HepG2 (cell line): ENCODE data around the gene CCDC38. TPM values are rescaled to one million over a fixed set of nuclear protein-coding genes. Genes with fewer than 3 reads are reported as not detected.

Experiments
- E2F1 ChIP-seq: sonication (generic); formaldehyde crosslinking; IDR thresholded peaks from 2 replicates; pipeline ENCODE4 v1.5.0; 2020; ENCODE audit warnings: missing genetic modification reagents
- GATAD2A ChIP-seq: IDR thresholded peaks from 2 replicates; pipeline ENCODE4 v1.6.1; 2016
- IKZF1 ChIP-seq: fragments of 450-650 bp; IDR thresholded peaks from 2 replicates; pipeline ENCODE4 v1.7.1; 2016
- JUND ChIP-seq: sonication (generic); formaldehyde crosslinking; IDR thresholded peaks from 2 replicates; pipeline ENCODE4 v1.8.0; 2022; ENCODE audit warnings: mild to moderate bottlenecking, missing genetic modification reagents
- NFATC3 ChIP-seq: sonication (generic); formaldehyde crosslinking; IDR thresholded peaks from 2 replicates; pipeline ENCODE4 v1.5.1; 2020; ENCODE audit warnings: mild to moderate bottlenecking, missing genetic modification reagents
- RCOR2 ChIP-seq: IDR thresholded peaks from 2 replicates; pipeline ENCODE4 v1.6.1; 2016; ENCODE audit warnings: missing biosample characterization, missing genetic modification reagents
- SNAPC2 ChIP-seq: sonication (generic); formaldehyde crosslinking; IDR thresholded peaks from 2 replicates; pipeline ENCODE4 v1.8.1; 2022; ENCODE audit warnings: mild to moderate bottlenecking, missing genetic modification reagents
- TMF1 ChIP-seq: sonication (generic); formaldehyde crosslinking; IDR thresholded peaks from 2 replicates; pipeline ENCODE4 v1.8.1; 2022; ENCODE audit warnings: low read depth, missing genetic modification reagents
- ZFP36 ChIP-seq: fragments of 150-350 bp; IDR thresholded peaks from 2 replicates; pipeline ENCODE4 v1.6.1; 2018; ENCODE audit warnings: borderline replicate concordance, low read length, low read depth; ENCODE audit not compliant: partially characterized antibody
- ZHX2 ChIP-seq, 2 experiments: sonication (generic) in 1 of 2; formaldehyde crosslinking in 1 of 2; IDR thresholded peaks; 2 replicates each; pipeline versions ENCODE4 v1.6.1 to v1.9.0; 2014 to 2022; ENCODE audit warnings: antibody characterized with exemption in 1 of 2, borderline replicate concordance in 1 of 2, inconsistent platforms in 1 of 2, low read depth in 1 of 2, missing genetic modification reagents in 1 of 2
- ZNF33A ChIP-seq: sonication (generic); formaldehyde crosslinking; IDR thresholded peaks from 2 replicates; pipeline ENCODE4 v1.5.1; 2020; ENCODE audit warnings: missing genetic modification reagents, mild to moderate bottlenecking, moderate library complexity, borderline replicate concordance
- ZNF609 ChIP-seq: sonication (generic); formaldehyde crosslinking; IDR thresholded peaks from 2 replicates; pipeline ENCODE4 v1.4.0; 2020; ENCODE audit warnings: mild to moderate bottlenecking, missing genetic modification reagents, borderline replicate concordance
- ZNF629 ChIP-seq: sonication (generic); formaldehyde crosslinking; conservative IDR thresholded peaks from 2 replicates; pipeline ENCODE4 v1.5.0; 2020; ENCODE audit warnings: missing genetic modification reagents
- polyA plus RNA-seq, 8 experiments: library from polyadenylated mRNA; depleted of rRNA in 3 of 8; stranded (reverse) in 7 of 8; unstranded in 1 of 8; fragments of >200 nt; fragmentation: Illumina TruSeq in 4 of 8; extraction: Trizol in 4 of 8; gene quantifications; 2 replicates each; pipeline versions ENCODE4 v1.2.1 to v1.2.3, GENCODE V29; 2011 to 2016; ENCODE audit warnings: low read depth in 4 of 8, missing spikeins in 1 of 8, mixed read lengths in 1 of 8; ENCODE audit not compliant: insufficient read depth in 1 of 8
- total RNA-seq, 5 experiments: library from RNA; depleted of rRNA; stranded (reverse); fragments of >200 nt; fragmentation: Illumina TruSeq; extraction: Trizol; gene quantifications; 2 replicates each; pipeline ENCODE4 v1.2.3, GENCODE V29; 2016; ENCODE audit warnings: low read depth in 1 of 5
- TF ChIP-seq, protein P1 (sequence below): sonication (generic); formaldehyde crosslinking; IDR thresholded peaks from 2 replicates; pipeline ENCODE4 v1.4.0; 2020; ENCODE audit warnings: low read depth, mild to moderate bottlenecking, missing genetic modification reagents
- TF ChIP-seq, protein P2 (sequence below): sonication (generic); formaldehyde crosslinking; IDR thresholded peaks from 2 replicates; pipeline ENCODE4 v1.8.1; 2023; ENCODE audit warnings: mild to moderate bottlenecking, inconsistent platforms, moderate library complexity, missing genetic modification reagents, borderline replicate concordance

Gene CCDC38
- total and polyA plus RNA-seq, 2 of the 13 experiments (the other 11 are each of a cell fraction or from before 2014, with no cell fraction given) = 0.24 to 0.32 TPM

DNA sequence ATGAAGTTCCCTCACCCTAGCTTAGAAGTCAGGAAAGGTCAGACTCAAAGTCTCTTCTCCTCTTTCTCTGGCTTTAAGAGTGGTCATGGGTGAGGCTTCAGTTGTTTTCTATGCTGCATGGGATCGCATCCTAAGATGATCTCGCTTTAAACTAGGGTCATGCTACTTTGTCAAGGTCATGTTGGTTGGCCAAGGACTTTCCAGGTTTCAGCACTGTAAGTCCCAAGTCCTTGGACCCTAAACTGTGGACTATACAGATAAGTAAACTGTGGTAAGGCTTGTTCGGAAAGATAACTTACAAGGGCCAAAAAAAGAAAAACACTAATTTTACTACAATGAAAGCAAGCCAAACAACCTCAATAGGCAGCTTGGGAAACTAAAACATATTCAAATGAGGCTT lies 36.4 kb upstream of the CCDC38 start (continued):
- TF ChIP-seq ZHX2 (IDR thresholded peaks at IDR 0.05; ENCODE audit: low read depth) (no peak), ZHX2 (CRISPR knock-in tag; IDR thresholded peaks at IDR 0.05; ENCODE audit: borderline replicate concordance) (no peak), NFATC3 (CRISPR knock-in tag) (no peak), IKZF1 (no peak), ZNF609 (CRISPR knock-in tag) (0 out of 2 replicates have a peak, but pooled peaks have one; percentile 27), TMF1 (CRISPR knock-in tag) (no peak), SNAPC2 (CRISPR knock-in tag) (no peak), ZNF33A (CRISPR knock-in tag) (no peak), ZNF629 (CRISPR knock-in tag) (no peak), E2F1 (no peak), GATAD2A (peak; percentile 58; the same call in 1 of the 2 replicates), ZFP36 (no peak), JUND (CRISPR knock-in tag) (no peak), RCOR2 (CRISPR knock-in tag) (no peak)
- TF ChIP-seq, protein P1, sequence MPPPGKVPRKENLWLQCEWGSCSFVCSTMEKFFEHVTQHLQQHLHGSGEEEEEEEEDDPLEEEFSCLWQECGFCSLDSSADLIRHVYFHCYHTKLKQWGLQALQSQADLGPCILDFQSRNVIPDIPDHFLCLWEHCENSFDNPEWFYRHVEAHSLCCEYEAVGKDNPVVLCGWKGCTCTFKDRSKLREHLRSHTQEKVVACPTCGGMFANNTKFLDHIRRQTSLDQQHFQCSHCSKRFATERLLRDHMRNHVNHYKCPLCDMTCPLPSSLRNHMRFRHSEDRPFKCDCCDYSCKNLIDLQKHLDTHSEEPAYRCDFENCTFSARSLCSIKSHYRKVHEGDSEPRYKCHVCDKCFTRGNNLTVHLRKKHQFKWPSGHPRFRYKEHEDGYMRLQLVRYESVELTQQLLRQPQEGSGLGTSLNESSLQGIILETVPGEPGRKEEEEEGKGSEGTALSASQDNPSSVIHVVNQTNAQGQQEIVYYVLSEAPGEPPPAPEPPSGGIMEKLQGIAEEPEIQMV (CRISPR knock-in tag) = no peak
- TF ChIP-seq, protein P2, sequence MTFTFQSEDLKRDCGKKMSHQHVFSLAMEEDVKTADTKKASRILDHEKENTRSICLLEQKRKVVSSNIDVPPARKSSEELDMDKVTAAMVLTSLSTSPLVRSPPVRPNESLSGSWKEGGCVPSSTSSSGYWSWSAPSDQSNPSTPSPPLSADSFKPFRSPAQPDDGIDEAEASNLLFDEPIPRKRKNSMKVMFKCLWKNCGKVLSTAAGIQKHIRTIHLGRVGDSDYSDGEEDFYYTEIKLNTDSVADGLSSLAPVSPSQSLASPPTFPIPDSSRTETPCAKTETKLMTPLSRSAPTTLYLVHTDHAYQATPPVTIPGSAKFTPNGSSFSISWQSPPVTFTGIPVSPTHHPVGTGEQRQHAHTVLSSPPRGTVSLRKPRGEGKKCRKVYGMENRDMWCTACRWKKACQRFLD (CRISPR knock-in tag) = no peak
